Measurements from ENCODE around the gene DPP6.

Gene DPP6

GRCh38 chr7:154324196-154324595 lies 272.0 kb downstream of the DPP6 start:
- H3K27me3 ChIP-seq (ENCODE audit: insufficient read depth, low read depth, severe bottlenecking) = no peaks in the 10 kb centered on the region
- no peak overlapping the region for H3K27ac ChIP-seq
- no peaks in the 10 kb centered on the region for H3K9me3 ChIP-seq (ENCODE audit: severe bottlenecking)
- H3K36me3 ChIP-seq = no peaks in the 10 kb centered on the region
- no peak overlapping the region for H3K4me3 ChIP-seq (ENCODE audit: low read depth, low read length)
- TF ChIP-seq CTCF (IDR thresholded peaks at IDR 0.05; ENCODE audit: low read depth, low read length) = no peak
- DNase-seq = no peak

- Histone ChIP-seq H3K27ac (no peak overlapping the region), H3K36me3 (no peaks in the 10 kb centered on the region), H3K27me3 (ENCODE audit: insufficient read depth, low read depth, severe bottlenecking) (no peaks in the 10 kb centered on the region), H3K9me3 (ENCODE audit: severe bottlenecking) (no peaks in the 10 kb centered on the region), H3K4me3 (ENCODE audit: low read depth, low read length) (no peak overlapping the region)
- no peak for TF ChIP-seq CTCF (IDR thresholded peaks at IDR 0.05; ENCODE audit: low read depth, low read length)
- no peak for DNase-seq
These were observed 274.2 kb downstream of the DPP6 start for GRCh38 chr7:154326421-154326820.

DNA sequence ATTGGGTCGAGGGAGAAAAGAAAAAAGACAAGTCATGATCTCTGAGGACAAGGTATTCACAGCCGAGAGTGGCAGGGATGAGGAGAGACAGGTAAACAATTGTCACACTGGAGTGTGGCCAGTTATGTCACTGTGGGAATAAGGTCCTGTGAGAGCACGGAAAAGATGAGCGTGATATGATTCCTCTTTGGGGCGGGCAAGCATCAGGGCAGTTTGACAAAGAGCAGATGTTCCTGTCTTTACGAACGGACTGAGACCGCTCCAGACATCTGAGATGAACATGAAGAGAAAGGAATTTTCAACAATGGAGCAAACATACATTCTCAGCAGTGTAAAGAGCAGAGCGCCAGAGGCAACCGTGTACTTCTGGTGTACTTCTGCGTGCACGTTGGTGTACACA lies 278.1 kb downstream of the DPP6 start:
- no peak for DNase-seq
- no peak for TF ChIP-seq CTCF (IDR thresholded peaks at IDR 0.05; ENCODE audit: low read depth, low read length)
- H3K27ac ChIP-seq = no peak overlapping the region

DNA sequence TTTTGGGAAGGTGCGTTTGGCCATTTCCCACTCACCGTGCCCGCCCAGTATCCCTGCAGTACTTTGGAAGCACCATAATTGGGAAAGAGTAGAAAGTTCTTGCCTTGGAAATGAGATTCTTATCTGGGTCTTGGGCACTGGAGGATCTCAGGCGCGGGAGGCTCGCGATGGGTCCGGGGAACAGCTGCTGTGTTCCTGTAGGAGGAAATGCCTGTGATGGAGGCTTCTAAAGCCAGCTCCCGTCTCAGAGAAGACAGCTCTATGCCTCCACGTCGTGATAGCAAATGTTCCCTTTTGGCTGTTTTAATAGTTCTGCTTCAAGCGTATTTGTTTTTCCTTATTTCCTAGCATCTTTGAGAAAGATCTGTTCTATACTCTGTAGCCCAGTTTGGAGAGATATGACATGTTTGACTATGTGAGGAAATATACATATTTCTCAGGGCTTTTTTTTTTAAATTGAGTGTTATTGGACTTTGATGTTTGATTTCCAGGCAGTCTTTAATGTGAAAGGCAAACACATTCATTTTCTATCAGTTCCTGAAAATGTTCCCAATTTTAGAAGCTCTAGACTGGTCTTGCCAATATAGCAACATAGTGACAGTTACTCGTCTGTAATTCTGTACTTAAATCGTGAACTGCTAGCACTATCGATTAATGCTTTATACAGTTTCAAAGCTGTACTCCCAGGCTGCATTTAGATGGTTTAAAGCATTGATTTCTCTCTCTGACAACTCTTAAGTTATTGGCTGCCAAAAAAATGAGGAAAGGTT lies 280.8 kb downstream of the DPP6 start:
- no peaks in the 10 kb centered on the region for H3K27me3 ChIP-seq (ENCODE audit: insufficient read depth, low read depth, severe bottlenecking)
- H3K27ac ChIP-seq = no peak overlapping the region
- no peaks in the 10 kb centered on the region for H3K9me3 ChIP-seq (ENCODE audit: severe bottlenecking)
- H3K36me3 ChIP-seq = no peaks in the 10 kb centered on the region
- no peak for DNase-seq
- no peak overlapping the region for H3K4me3 ChIP-seq (ENCODE audit: low read depth, low read length)
- no peak for TF ChIP-seq CTCF (IDR thresholded peaks at IDR 0.05; ENCODE audit: low read depth, low read length)

More for the DNA sequence above, 278.1 kb downstream of the DPP6 start:
- Histone ChIP-seq H3K9me3 (ENCODE audit: severe bottlenecking) (no peaks in the 10 kb centered on the region), H3K4me3 (ENCODE audit: low read depth, low read length) (no peak overlapping the region), H3K27me3 (ENCODE audit: insufficient read depth, low read depth, severe bottlenecking) (no peaks in the 10 kb centered on the region), H3K36me3 (no peaks in the 10 kb centered on the region)

GRCh38 chr7:154336295-154336694 lies 284.1 kb downstream of the DPP6 start:
- DNase-seq = no peak
- TF ChIP-seq CTCF (IDR thresholded peaks at IDR 0.05; ENCODE audit: low read depth, low read length) = no peak
- no peak overlapping the region for H3K4me3 ChIP-seq (ENCODE audit: low read depth, low read length)
- no peaks in the 10 kb centered on the region for H3K36me3 ChIP-seq
- no peaks in the 10 kb centered on the region for H3K27me3 ChIP-seq (ENCODE audit: insufficient read depth, low read depth, severe bottlenecking)
- H3K9me3 ChIP-seq (ENCODE audit: severe bottlenecking) = no peaks in the 10 kb centered on the region
- no peak overlapping the region for H3K27ac ChIP-seq
